Activated naive CD8-positive, alpha-beta T cell treated with anti-CD3 and anti-CD28 coated beads, Interleukin-2, amount 10 ng/mL, durations not matched to agents 7 days and 5 days (primary cell): ENCODE data around the gene CPHXL2. TPM values are rescaled to one million over a fixed set of nuclear protein-coding genes. Genes with fewer than 3 reads are reported as not detected.

Experiments
- ATAC-seq: fragments of 150-1000 bp; cut with Tn5 transposase; one replicate; pipeline ENCODE4 v1.10.0; 2021; ENCODE audit warnings: low read depth, moderate library complexity
- POLR2A ChIA-PET: fragments of 350-600 bp; sonication (Branson Sonifier 250); formaldehyde crosslinking; loops from one replicate; lab custom pipeline; 2021; ENCODE audit warnings: antibody characterized with exemption; lab: Charles Lee
- DNase-seq: peaks from one replicate; pipeline ENCODE4 v3.0.0; 2021
- H3K27ac Mint-ChIP-seq: one replicate; pipeline ENCODE4 v1.8.0; 2022; ENCODE audit warnings: mild to moderate bottlenecking, mixed read lengths
- H3K27me3 Mint-ChIP-seq: one replicate; pipeline ENCODE4 v1.8.0; 2022; ENCODE audit warnings: mild to moderate bottlenecking, moderate library complexity, mixed read lengths
- H3K36me3 Mint-ChIP-seq: one replicate; pipeline ENCODE4 v1.8.0; 2021; ENCODE audit warnings: mild to moderate bottlenecking, mixed read lengths
- H3K4me1 Mint-ChIP-seq: one replicate; pipeline ENCODE4 v1.8.0; 2021; ENCODE audit warnings: mixed read lengths
- H3K4me3 Mint-ChIP-seq: one replicate; pipeline ENCODE4 v1.8.0; 2022; ENCODE audit warnings: mild to moderate bottlenecking, moderate library complexity, mixed read lengths
- H3K9me3 Mint-ChIP-seq: one replicate; pipeline ENCODE4 v1.8.0; 2021; ENCODE audit warnings: mixed read lengths
- total RNA-seq, 2 experiments: library from RNA; stranded (reverse); gene quantifications; one replicate each; pipeline ENCODE4 v1.2.3, GENCODE V29; 2021

Gene CPHXL2
- total RNA-seq, result not detected

GRCh38 chr16:75676909-75677308 is at the start of gene CPHXL2:
TSS of gene CPHXL2 (minus strand) at chr16:75677009. CDS start at chr16:75676999, 10 bp downstream.
- POLR2A ChIA-PET, result no interaction called here
- H3K4me3 Mint-ChIP-seq, result no peak within 1 kb of the TSS
- no peak for ATAC-seq
- no peak within 1 kb of the TSS for H3K27ac Mint-ChIP-seq
- no peaks in the 10 kb centered on the region for H3K36me3 Mint-ChIP-seq
- no peak for DNase-seq
- H3K9me3 Mint-ChIP-seq, result no peaks in the 10 kb centered on the region
- no peaks in the 10 kb centered on the region for H3K27me3 Mint-ChIP-seq
- H3K4me1 Mint-ChIP-seq, result no peaks in the 10 kb centered on the region

- H3K4me3 Mint-ChIP-seq, result no peak within 1 kb of the TSS
- H3K27me3 Mint-ChIP-seq, result peaks cover 2% of the 10 kb centered on the region
- DNase-seq (no peak), ATAC-seq (no peak)
- H3K9me3 Mint-ChIP-seq, result no peaks in the 10 kb centered on the region
- no peak within 1 kb of the TSS for H3K27ac Mint-ChIP-seq
- no peaks in the 10 kb centered on the region for H3K36me3 Mint-ChIP-seq
- POLR2A ChIA-PET, result no interaction called here
- no peaks in the 10 kb centered on the region for H3K4me1 Mint-ChIP-seq
Measured at GRCh38 chr16:75726390-75726789, 49.6 kb upstream of the CPHXL2 start, which contains the start of gene CPHXL. TSS of gene CPHXL (minus strand) at chr16:75726490. CDS start at chr16:75726442, 48 bp downstream.

- H3K27me3 Mint-ChIP-seq, result peaks cover 2% of the 10 kb centered on the region
- DNase-seq (no peak), ATAC-seq (no peak)
- H3K9me3 Mint-ChIP-seq, result peaks cover 2% of the 10 kb centered on the region
- no peaks in the 10 kb centered on the region for H3K36me3 Mint-ChIP-seq
- H3K27ac Mint-ChIP-seq, result no peak overlapping the region
- no peaks in the 10 kb centered on the region for H3K4me1 Mint-ChIP-seq
- no peak overlapping the region for H3K4me3 Mint-ChIP-seq
- POLR2A ChIA-PET, result no interaction called here
Measured at GRCh38 chr16:75718452-75718851, 41.6 kb upstream of the CPHXL2 start.

GRCh38 chr16:75714661-75715060 is 37.9 kb upstream of the CPHXL2 start:
- Mint-ChIP-seq H3K4me1 (no peaks in the 10 kb centered on the region), H3K4me3 (no peak overlapping the region), H3K36me3 (no peaks in the 10 kb centered on the region), H3K27ac (no peak overlapping the region), H3K9me3 (peaks cover 9% of the 10 kb centered on the region), H3K27me3 (no peaks in the 10 kb centered on the region)
- DNase-seq, result no peak
- ATAC-seq, result no peak
- POLR2A ChIA-PET, result no interaction called here

- ATAC-seq (no peak), DNase-seq (no peak)
- Mint-ChIP-seq H3K27ac (no peak overlapping the region), H3K27me3 (no peaks in the 10 kb centered on the region), H3K36me3 (no peaks in the 10 kb centered on the region), H3K4me1 (no peaks in the 10 kb centered on the region), H3K9me3 (peaks cover 9% of the 10 kb centered on the region), H3K4me3 (no peak overlapping the region)
- POLR2A ChIA-PET, result no interaction called here
Measured at GRCh38 chr16:75710344-75710743, 33.5 kb upstream of the CPHXL2 start.

- H3K36me3 Mint-ChIP-seq, result no peaks in the 10 kb centered on the region
- no peak overlapping the region for H3K4me3 Mint-ChIP-seq
- no peak overlapping the region for H3K27ac Mint-ChIP-seq
- H3K4me1 Mint-ChIP-seq, result no peaks in the 10 kb centered on the region
- POLR2A ChIA-PET, result no interaction called here
- ATAC-seq (no peak), DNase-seq (no peak)
- peaks cover 3% of the 10 kb centered on the region for H3K27me3 Mint-ChIP-seq
- no peaks in the 10 kb centered on the region for H3K9me3 Mint-ChIP-seq
Measured at GRCh38 chr16:75703306-75703705, 26.5 kb upstream of the CPHXL2 start.

GRCh38 chr16:75702242-75702641 is 25.4 kb upstream of the CPHXL2 start:
- Mint-ChIP-seq H3K9me3 (no peaks in the 10 kb centered on the region), H3K4me1 (no peaks in the 10 kb centered on the region), H3K27ac (no peak overlapping the region), H3K4me3 (no peak overlapping the region), H3K36me3 (no peaks in the 10 kb centered on the region), H3K27me3 (peaks cover 3% of the 10 kb centered on the region)
- DNase-seq, result no peak
- no peak for ATAC-seq
- POLR2A ChIA-PET, result no interaction called here

GRCh38 chr16:75701361-75701760 is 24.6 kb upstream of the CPHXL2 start, which contains the start of gene DUXB:
TSS of gene DUXB (minus strand) at chr16:75701461. CDS start at chr16:75701418, 43 bp downstream.
- Mint-ChIP-seq H3K4me1 (no peaks in the 10 kb centered on the region), H3K9me3 (no peaks in the 10 kb centered on the region), H3K4me3 (no peak within 1 kb of the TSS), H3K27me3 (peaks cover 3% of the 10 kb centered on the region), H3K27ac (no peak within 1 kb of the TSS), H3K36me3 (no peaks in the 10 kb centered on the region)
- no peak for ATAC-seq
- POLR2A ChIA-PET, result no interaction called here
- no peak for DNase-seq

GRCh38 chr16:75697571-75697970 is 20.8 kb upstream of the CPHXL2 start:
- H3K36me3 Mint-ChIP-seq, result no peaks in the 10 kb centered on the region
- DNase-seq (no peak), ATAC-seq (no peak)
- no peaks in the 10 kb centered on the region for H3K9me3 Mint-ChIP-seq
- H3K4me3 Mint-ChIP-seq, result no peak overlapping the region
- no peak overlapping the region for H3K27ac Mint-ChIP-seq
- H3K4me1 Mint-ChIP-seq, result no peaks in the 10 kb centered on the region
- peaks cover 3% of the 10 kb centered on the region for H3K27me3 Mint-ChIP-seq
- POLR2A ChIA-PET, result interaction anchor here (0.6 kb wide), 1 partner anchor 20 kb away, joined by 6 read pairs; no protein-coding TSS in a partner anchor

GRCh38 chr16:75695708-75696107 is 18.9 kb upstream of the CPHXL2 start:
- DNase-seq, result no peak
- H3K27me3 Mint-ChIP-seq, result peaks cover under 1% of the 10 kb centered on the region
- no peaks in the 10 kb centered on the region for H3K9me3 Mint-ChIP-seq
- POLR2A ChIA-PET, result no interaction called here
- H3K36me3 Mint-ChIP-seq, result no peaks in the 10 kb centered on the region
- no peak for ATAC-seq
- no peak overlapping the region for H3K27ac Mint-ChIP-seq
- H3K4me3 Mint-ChIP-seq, result no peak overlapping the region
- H3K4me1 Mint-ChIP-seq, result no peaks in the 10 kb centered on the region

GRCh38 chr16:75687361-75687760 is 10.6 kb upstream of the CPHXL2 start:
- H3K9me3 Mint-ChIP-seq, result peaks cover 7% of the 10 kb centered on the region
- peaks cover 2% of the 10 kb centered on the region for H3K27me3 Mint-ChIP-seq
- POLR2A ChIA-PET, result no interaction called here
- no peak for DNase-seq
- H3K27ac Mint-ChIP-seq, result no peak overlapping the region
- H3K36me3 Mint-ChIP-seq, result no peaks in the 10 kb centered on the region
- H3K4me1 Mint-ChIP-seq, result no peaks in the 10 kb centered on the region
- no peak for ATAC-seq
- H3K4me3 Mint-ChIP-seq, result no peak overlapping the region

- ATAC-seq, result no peak
- H3K4me3 Mint-ChIP-seq, result no peak overlapping the region
- peaks cover 6% of the 10 kb centered on the region for H3K9me3 Mint-ChIP-seq
- no peaks in the 10 kb centered on the region for H3K27me3 Mint-ChIP-seq
- no peaks in the 10 kb centered on the region for H3K4me1 Mint-ChIP-seq
- DNase-seq, result no peak
- POLR2A ChIA-PET, result no interaction called here
- H3K36me3 Mint-ChIP-seq, result no peaks in the 10 kb centered on the region
- no peak overlapping the region for H3K27ac Mint-ChIP-seq
Measured at GRCh38 chr16:75682308-75682707, 5.5 kb upstream of the CPHXL2 start.

- no peak overlapping the region for H3K27ac Mint-ChIP-seq
- H3K27me3 Mint-ChIP-seq, result no peaks in the 10 kb centered on the region
- H3K9me3 Mint-ChIP-seq, result peaks cover 3% of the 10 kb centered on the region
- no peaks in the 10 kb centered on the region for H3K4me1 Mint-ChIP-seq
- DNase-seq, result no peak
- no peak for ATAC-seq
- H3K4me3 Mint-ChIP-seq, result no peak overlapping the region
- POLR2A ChIA-PET, result no interaction called here
- no peaks in the 10 kb centered on the region for H3K36me3 Mint-ChIP-seq
Measured at GRCh38 chr16:75679366-75679765, 2.6 kb upstream of the CPHXL2 start.

- ATAC-seq, result no peak
- no peak overlapping the region for H3K4me3 Mint-ChIP-seq
- peaks cover 3% of the 10 kb centered on the region for H3K36me3 Mint-ChIP-seq
- H3K4me1 Mint-ChIP-seq, result no peaks in the 10 kb centered on the region
- no peak for DNase-seq
- POLR2A ChIA-PET, result no interaction called here
- H3K27me3 Mint-ChIP-seq, result no peaks in the 10 kb centered on the region
- H3K9me3 Mint-ChIP-seq, result no peaks in the 10 kb centered on the region
- H3K27ac Mint-ChIP-seq, result no peak overlapping the region
Measured at GRCh38 chr16:75667503-75667902, 9.3 kb downstream of the CPHXL2 start.
